ENCODE measurements around the gene PTPN6. TPM values are rescaled to one million over a fixed set of nuclear protein-coding genes. Genes with fewer than 3 reads are reported as not detected.
A peak's percentile ranks its signal among the peaks of the same experiment; 100 is the strongest.

Gene PTPN6
- total and polyA plus RNA-seq, 2 of the 13 experiments (the other 11 are each of a cell fraction or from before 2014, with no cell fraction given) = 10.5 to 10.6 TPM

DNA sequence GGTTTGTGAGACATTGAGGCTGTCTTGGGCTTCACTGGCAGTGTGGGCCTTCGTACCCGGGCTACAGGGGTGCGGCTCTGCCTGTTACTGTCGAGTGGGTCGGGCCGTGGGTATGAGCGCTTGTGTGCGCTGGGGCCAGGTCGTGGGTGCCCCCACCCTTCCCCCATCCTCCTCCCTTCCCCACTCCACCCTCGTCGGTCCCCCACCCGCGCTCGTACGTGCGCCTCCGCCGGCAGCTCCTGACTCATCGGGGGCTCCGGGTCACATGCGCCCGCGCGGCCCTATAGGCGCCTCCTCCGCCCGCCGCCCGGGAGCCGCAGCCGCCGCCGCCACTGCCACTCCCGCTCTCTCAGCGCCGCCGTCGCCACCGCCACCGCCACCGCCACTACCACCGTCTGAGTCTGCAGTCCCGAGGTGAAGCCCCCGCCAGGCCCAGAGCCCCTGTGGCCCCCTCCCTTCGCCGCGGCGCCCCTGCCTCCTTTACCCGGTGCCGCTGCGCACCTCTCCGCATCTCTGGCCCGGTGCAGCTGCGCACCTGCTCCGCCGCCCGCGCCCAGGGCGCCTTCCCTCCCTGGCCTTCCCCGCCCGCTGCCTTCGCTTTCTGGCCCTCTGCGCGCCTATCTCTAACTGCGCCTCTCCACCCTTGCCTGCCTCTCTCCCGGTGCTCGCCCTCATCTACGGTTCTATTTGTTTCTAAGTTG lies 36.8 kb upstream of the PTPN6 start, which contains the start of gene ENO2 (continued):
- peak; percentile 81 for TF ChIP-seq ZNF777 (CRISPR knock-in tag; IDR thresholded peaks at IDR 0.05)
- TF ChIP-seq ARID4A (CRISPR knock-in tag; IDR thresholded peaks at IDR 0.05; ENCODE audit: borderline replicate concordance) = peak; percentile 48; the same call in 1 of the 2 replicates
- TF ChIP-seq ZNF784 (CRISPR knock-in tag; IDR thresholded peaks at IDR 0.05; ENCODE audit: borderline replicate concordance) = no peak
- 0 out of 2 replicates have a peak, but pooled peaks have one; percentile 5 for TF ChIP-seq REL (CRISPR knock-in tag; conservative IDR thresholded peaks at IDR 0.05)
- no peak for TF ChIP-seq MAFK (conservative IDR thresholded peaks at IDR 0.05 in 1 of 2, IDR thresholded peaks at IDR 0.05 in 1 of 2; ENCODE audit: low read length in 2 of 2)
- TF ChIP-seq SP5 (CRISPR knock-in tag; IDR thresholded peaks at IDR 0.05; ENCODE audit: borderline replicate concordance, low read depth) = no peak
- TF ChIP-seq HNF4A (CRISPR knock-in tag; IDR thresholded peaks at IDR 0.05) = no peak
- peak; percentile 12; the same call in 1 of the 2 replicates for TF ChIP-seq ZBTB10 (CRISPR knock-in tag; IDR thresholded peaks at IDR 0.05; ENCODE audit: borderline replicate concordance)
- TF ChIP-seq AGO2 (optimal IDR thresholded peaks at IDR 0.05; ENCODE audit: low read depth, low read length) = peak; percentile 58
- TF ChIP-seq HMG20B (CRISPR knock-in tag; conservative IDR thresholded peaks at IDR 0.05) = 0 out of 2 replicates have a peak, but pooled peaks have one; percentile 13
- TF ChIP-seq MLX (CRISPR knock-in tag; IDR thresholded peaks at IDR 0.05) = no peak
- no peak for TF ChIP-seq SOX6 (IDR thresholded peaks at IDR 0.05)
- TF ChIP-seq SOX6 (CRISPR knock-in tag; IDR thresholded peaks at IDR 0.05) = 0 out of 2 replicates have a peak, but pooled peaks have one; percentile 3
- no peak; the same call in 1 of the 2 replicates for TF ChIP-seq ZNF430 (CRISPR knock-in tag; IDR thresholded peaks at IDR 0.05)
- peak; percentile 93 for TF ChIP-seq HNRNPLL (IDR thresholded peaks at IDR 0.05; ENCODE audit: low read depth, low read length, poor library complexity, severe bottlenecking)
- TF ChIP-seq ZFP90 (CRISPR knock-in tag; IDR thresholded peaks at IDR 0.05; ENCODE audit: borderline replicate concordance) = no peak; the same call in 1 of the 2 replicates
- TF ChIP-seq, protein P1, sequence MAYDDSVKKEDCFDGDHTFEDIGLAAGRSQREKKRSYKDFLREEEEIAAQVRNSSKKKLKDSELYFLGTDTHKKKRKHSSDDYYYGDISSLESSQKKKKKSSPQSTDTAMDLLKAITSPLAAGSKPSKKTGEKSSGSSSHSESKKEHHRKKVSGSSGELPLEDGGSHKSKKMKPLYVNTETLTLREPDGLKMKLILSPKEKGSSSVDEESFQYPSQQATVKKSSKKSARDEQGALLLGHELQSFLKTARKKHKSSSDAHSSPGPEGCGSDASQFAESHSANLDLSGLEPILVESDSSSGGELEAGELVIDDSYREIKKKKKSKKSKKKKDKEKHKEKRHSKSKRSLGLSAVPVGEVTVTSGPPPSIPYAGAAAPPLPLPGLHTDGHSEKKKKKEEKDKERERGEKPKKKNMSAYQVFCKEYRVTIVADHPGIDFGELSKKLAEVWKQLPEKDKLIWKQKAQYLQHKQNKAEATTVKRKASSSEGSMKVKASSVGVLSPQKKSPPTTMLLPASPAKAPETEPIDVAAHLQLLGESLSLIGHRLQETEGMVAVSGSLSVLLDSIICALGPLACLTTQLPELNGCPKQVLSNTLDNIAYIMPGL (CRISPR knock-in tag; IDR thresholded peaks at IDR 0.05; ENCODE audit: borderline replicate concordance in 1 of 2, low read depth in 1 of 2) = peak in 1 of 2 experiments; percentile 46; a peak in 1 of 4 replicates
- peak; percentile 63; the same call in 1 of the 2 replicates for TF ChIP-seq ZNF788 (CRISPR knock-in tag; IDR thresholded peaks at IDR 0.05; ENCODE audit: borderline replicate concordance)
